Activated CD8-positive, alpha-beta memory T cell treated with anti-CD3 and anti-CD28 coated beads for 48 hours (primary cell): Measurements from ENCODE around the gene UGT1A4.

Source experiments
- DNase-seq, 3 experiments: peaks; one replicate each; pipeline ENCODE4 v3.0.0-alpha.2; 2020; ENCODE audit warnings: low read depth in 2 of 3, low spot score in 2 of 3

UGT1A4 gene

DNA sequence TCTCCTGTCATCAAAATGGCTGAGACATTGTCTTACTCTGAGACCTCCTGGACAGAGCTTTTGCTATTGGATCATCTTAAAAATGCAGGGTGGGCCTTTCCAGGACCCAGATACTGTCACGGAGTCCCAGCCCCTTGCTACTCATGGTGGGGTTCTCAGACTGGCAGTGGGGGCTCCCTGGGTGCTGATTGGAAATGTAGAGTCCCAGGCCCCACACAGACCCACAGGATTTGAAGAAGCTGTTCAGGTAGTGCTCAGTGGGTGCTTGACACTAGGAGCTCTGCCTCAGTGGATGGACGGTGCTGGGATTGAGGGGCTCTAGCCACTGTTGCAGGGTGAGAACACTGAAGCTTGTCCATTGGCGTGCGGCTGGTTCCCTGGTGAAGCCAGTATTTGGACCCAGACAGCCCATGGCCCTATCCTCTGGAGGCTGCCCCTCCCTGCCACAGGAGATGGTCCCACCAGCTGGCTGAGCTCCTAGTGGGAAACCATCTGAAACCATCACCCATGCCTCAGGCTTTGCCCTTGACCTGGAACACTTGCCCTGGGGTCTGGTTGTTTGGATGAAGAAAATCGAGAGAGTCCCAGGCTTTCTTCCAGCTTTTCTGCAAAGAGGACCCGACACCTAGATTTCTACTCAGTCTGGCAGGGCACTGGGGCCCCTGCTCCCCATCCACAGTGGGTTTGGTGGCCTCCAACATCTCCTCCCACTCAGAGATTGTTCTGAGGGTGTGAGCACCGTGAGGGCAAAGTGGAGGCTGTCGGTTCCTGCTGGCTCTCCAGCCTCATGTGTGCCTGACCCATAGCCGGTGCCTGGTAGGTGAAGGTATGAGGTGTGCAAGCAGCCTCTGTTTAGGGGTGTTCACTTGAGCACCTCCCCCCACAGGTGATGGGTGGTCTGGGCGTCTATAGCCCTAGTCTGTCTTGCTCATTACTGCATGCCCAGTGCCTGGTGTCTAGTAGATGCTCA lies 89.7 kb downstream of the UGT1A4 start:
- DNase-seq, result no peak

- no peak for DNase-seq
Observed at GRCh38 chr2:233810385-233810784, 91.8 kb downstream of the UGT1A4 start.

DNA sequence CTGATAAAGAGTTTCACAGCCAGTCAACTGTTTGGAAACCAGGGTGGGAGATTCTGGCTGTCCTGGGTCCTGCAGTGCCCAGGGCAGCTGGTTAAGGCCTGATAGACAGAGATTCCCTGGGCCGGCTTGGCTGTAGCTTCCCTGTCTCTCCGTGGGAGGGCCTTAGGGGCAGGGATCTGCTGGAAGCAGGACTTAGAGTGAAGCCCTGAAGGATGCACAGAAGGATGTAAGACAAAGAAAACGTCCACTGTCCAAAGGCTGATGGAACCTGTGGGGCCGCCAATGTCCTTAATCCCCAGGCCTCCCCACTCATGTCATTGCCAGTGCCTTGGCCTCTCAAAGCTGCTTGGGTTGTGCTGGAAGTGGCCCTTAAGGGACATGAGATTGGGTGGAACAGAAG lies 92.6 kb downstream of the UGT1A4 start:
- DNase-seq, result no peak

GRCh38 chr2:233811732-233812131 lies 93.2 kb downstream of the UGT1A4 start:
- no peak for DNase-seq

DNA sequence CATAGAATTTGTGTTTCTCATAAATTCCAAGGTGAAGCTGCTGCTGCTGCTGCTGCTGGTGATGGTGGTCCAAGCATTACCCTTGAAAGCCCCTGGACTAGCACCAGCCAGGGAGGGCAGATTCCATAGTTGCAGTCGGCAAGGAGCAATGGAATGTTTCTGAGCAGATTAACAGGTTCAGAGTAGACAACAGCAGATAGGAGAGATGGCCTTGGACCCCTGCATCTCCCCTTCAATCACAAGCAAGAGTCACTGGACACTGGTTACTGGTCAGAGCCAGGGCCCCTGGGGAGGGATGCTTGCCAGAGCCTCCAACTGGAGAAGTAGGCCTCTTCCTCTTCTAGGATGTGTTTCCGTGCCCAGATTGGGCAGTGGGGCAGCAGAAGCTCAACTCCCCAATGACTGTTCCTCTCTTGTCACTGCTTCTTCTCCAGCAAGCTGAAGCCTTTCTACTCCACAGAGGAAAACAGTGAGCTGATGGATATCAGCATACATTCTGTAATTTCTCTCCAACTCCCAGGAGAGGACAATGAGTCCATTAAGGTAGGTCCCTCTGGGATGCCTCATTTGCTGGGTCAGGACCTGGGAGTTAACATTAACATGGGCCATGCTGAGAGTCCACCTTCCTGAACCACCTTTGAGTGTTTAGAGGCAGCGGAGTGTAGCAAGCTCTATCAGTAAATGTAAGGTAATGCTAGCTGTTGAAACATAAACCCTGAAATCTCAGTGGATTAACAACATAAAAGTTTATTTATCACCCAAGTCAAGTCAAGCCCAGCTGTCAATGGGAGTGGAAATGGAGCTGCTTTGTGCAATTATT lies 94.9 kb downstream of the UGT1A4 start:
- DNase-seq, result no peak

GRCh38 chr2:233814056-233814835 lies 95.7 kb downstream of the UGT1A4 start:
- no peak for DNase-seq

DNA sequence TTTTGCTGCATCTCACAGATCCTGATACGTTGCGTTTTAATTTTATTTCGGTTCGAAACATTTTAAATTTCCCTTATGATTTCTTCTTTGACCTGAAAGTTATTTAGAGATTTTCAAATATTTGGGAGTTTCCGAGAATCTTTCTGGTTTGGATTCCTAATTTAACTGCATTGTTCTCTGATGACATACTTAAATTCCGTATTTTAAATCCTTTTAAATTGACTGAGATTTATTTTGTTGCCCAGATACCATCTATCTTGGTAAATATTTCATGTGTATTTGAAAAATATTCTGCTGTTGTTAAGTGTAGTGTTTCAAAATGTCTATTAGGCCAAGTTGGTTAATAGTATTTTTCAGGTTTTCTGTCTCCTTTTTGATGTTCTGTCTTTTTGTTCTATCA lies 97.3 kb downstream of the UGT1A4 start:
- DNase-seq, result no peak

DNA sequence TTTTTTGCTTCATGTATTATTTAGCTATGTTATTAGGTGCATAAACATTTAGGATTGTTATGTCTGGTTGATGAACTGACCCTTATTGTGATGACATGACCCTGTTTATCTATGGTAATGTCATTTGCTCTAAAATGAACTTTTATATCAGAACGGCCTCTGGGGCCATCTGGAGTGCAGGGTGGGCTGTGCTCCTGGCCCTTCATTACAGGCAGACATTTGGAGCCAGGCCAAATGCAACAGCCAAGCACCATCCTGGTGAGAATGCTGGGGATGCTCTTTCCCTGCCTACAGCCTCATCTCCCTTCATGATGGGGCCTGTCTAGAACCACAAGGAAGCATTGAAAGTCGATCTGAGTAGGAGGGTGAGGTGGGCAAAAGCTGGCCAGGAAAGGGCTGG lies 97.8 kb downstream of the UGT1A4 start:
- no peak for DNase-seq

DNA sequence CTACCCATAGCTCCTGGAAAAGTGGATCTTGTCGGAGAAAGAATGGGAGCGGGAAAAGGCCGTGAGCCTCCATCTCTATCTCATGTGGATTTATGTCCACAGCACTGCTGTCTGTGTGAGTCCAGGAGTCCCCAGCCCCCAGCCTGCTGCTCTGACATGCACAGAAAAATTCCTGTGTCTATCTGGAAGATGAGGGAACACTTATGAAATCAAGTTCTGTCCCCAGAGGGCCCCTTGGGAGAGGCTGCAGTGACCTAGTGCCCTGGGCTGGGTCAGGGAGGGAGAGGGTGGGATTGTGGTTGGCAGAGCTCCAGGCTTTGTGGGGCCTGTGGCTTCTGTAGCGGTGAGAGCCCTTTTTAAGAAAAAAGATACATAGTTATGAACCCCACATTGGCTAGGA lies 98.2 kb downstream of the UGT1A4 start:
- DNase-seq, result no peak

- no peak for DNase-seq
Observed at GRCh38 chr2:233817361-233817911, 98.9 kb downstream of the UGT1A4 start.

DNA sequence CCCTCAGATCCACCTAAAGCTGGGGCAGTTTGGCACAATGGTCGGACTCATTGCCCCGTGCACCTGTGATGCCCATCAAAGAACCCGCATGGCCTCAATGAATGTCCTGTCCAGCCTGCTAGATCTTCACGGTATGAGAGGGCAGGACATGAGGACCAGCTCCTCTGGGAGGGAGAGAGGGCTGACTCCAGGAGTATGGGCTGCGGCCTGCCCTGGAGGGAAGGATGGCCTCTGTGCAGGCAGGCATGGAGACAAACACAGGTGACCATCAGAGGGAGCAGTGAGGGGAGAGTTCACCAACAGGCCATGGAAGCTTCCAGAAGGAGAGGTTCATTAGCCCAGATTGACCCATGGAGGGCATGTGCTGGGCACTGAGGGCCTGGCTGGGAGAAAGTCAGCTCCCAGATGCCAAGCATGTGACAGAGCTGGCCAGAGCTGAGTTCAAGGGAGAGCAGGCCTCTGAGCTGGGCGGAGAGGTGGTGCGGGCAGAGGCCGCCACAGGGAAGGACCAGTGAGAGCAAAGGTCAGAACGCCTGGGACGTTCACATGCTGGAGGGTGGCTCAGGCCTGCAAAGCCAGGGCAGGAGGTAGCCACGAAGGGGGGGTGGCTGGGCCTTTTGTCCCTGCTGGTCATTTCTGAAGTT lies 99.6 kb downstream of the UGT1A4 start:
- no peak for DNase-seq

GRCh38 chr2:233818639-233819621 lies 100.4 kb downstream of the UGT1A4 start:
- no peak for DNase-seq

DNA sequence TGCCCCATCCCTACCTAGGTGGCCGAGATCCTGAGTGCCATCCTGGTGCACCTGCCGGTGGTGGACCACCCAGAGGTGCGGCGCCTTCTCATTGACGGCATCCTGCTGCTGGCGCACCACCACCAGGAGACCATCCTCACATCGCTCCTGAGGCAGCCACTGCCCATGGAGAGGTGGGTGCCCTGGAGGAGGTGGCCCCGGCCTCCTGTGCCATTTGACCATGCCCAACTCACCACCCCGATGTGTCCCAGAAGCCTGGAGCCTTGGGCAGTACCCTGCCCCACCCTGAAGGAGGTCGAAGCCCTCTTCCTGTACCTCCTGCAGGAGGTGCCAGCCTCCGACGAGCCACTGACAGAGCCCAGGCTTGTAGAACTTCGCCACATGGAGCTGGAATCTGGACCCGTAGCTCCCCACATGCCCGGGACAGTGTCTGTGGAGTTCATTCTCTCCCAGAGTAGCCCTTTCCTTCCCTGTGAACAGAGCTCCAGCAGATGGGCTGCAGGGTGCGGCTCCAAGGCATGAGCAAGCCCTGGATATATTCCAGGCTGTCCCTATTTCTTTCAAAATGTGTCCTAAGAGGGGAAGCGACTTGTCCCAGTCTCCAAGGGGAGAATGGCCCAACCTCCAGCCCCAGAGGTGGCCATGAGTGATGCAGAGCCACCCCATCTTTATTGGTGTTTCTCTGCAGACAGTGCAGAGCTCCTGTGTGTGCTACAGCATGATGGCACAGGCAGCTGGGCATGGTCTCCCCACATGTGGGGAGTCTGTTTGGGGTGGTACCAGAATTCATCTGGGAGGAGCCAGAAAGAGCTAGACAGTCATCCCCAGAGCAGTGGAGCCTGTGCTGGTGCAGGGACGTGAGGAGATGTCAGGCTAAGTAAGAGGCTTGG lies 101.6 kb downstream of the UGT1A4 start:
- no peak for DNase-seq

DNA sequence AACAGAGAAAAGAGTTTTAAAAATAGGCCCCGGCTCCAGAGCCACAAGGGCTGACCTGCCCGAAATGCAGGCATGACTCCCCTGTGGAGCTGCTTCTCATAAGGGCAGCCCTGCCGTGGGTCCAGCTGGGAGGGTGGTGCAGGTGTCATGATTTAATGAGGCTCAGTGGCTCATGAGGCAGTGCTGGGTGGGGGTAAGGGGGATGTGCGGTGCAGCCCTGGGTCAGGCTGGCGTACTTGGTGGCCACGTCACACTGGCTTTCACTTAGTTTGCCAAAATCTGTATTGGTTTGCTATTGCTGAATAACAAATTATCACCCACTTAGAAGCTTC lies 102.2 kb downstream of the UGT1A4 start:
- no peak for DNase-seq

- no peak for DNase-seq
Observed at GRCh38 chr2:233821196-233821595, 102.7 kb downstream of the UGT1A4 start.

- DNase-seq, result no peak
Observed at GRCh38 chr2:233821709-233822100, 103.2 kb downstream of the UGT1A4 start.

DNA sequence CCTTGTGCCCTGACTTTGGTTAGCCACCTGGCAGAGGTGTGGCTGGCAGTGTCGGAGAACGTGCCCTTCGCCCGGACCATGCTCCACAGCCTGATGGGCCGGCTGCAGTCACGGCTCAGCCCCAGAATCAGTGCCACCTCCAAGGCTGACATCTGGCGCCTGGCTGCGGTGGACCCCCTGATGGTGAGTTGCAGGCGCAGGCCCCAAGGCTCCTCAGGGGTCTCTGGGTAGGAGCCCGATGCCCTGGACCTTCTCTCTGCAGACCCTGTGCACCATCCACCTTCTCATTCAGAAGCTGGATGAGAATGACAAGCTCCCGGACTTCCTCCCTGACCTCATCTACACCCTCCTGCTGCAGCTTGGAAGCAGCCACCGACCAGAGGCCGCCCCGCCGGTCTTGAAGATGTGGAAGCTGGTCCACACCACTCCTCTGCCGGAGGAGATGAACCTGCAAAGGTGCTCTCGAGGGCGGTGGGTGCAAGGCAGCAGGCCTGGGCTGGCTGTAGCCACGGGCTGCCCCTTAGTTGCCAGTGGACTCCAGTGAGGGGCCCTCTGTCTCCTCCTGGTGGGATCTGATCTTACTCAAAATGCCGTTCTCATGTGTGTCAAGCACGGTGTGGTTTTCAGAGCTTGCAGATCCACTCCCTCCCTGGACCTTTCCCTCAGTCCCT lies 103.7 kb downstream of the UGT1A4 start:
- no peak for DNase-seq
